HEK293 (cell line): ENCODE measurements around the gene ATAD2B.

Source experiments
- BCL6B ChIP-seq: fragments of 450-650 bp; formaldehyde crosslinking; IDR thresholded peaks from 2 replicates; pipeline ENCODE4 v1.5.1; 2017; ENCODE audit warnings: missing biosample characterization, missing genetic modification characterization
- SETDB1 ChIP-seq: IDR thresholded peaks from one replicate; pipeline ENCODE4 v1.6.1; 2017; ENCODE audit warnings: mild to moderate bottlenecking, low read length, moderate library complexity, mixed read lengths; ENCODE audit not compliant: insufficient read length
- SP7 ChIP-seq: fragments of 450-650 bp; formaldehyde crosslinking; IDR thresholded peaks from 2 replicates; pipeline ENCODE4 v1.5.1; 2016; ENCODE audit warnings: missing biosample characterization, missing genetic modification characterization
- TCF7L2 ChIP-seq: IDR thresholded peaks from 2 replicates; pipeline ENCODE4 v1.6.1; 2011; ENCODE audit warnings: low read depth, mild to moderate bottlenecking, inconsistent platforms, low read length, moderate library complexity, borderline replicate concordance
- ZNF121 ChIP-seq: fragments of 450-650 bp; formaldehyde crosslinking; IDR thresholded peaks from 2 replicates; pipeline ENCODE4 v1.5.1; 2016; ENCODE audit warnings: missing biosample characterization, missing genetic modification characterization
- ZNF146 ChIP-seq: fragments of 450-650 bp; formaldehyde crosslinking; IDR thresholded peaks from 2 replicates; pipeline ENCODE4 v1.5.1; 2016; ENCODE audit warnings: missing biosample characterization, missing genetic modification characterization
- ZNF19 ChIP-seq: fragments of 450-650 bp; formaldehyde crosslinking; IDR thresholded peaks from 2 replicates; pipeline ENCODE4; 2016; ENCODE audit warnings: missing biosample characterization, missing genetic modification characterization, low read depth
- ZNF274 ChIP-seq, 2 experiments: fragments of 200-500 bp in 1 of 2; fragments of 450-650 bp in 1 of 2; sonication (Bioruptor generic) in 1 of 2; formaldehyde crosslinking in 1 of 2; IDR thresholded peaks; 2 replicates each; pipeline versions ENCODE4 v1.5.1 to v1.6.1; 2014 to 2016; ENCODE audit warnings: borderline replicate concordance in 1 of 2, inconsistent platforms in 1 of 2, low read length in 1 of 2, missing biosample characterization in 1 of 2, missing genetic modification characterization in 1 of 2
- ZNF350 ChIP-seq: fragments of 450-650 bp; formaldehyde crosslinking; IDR thresholded peaks from 2 replicates; pipeline ENCODE4 v1.5.0; 2017; ENCODE audit warnings: missing biosample characterization, mild to moderate bottlenecking, missing genetic modification characterization
- TF ChIP-seq, protein P1 (sequence below): fragments of 450-650 bp; formaldehyde crosslinking; IDR thresholded peaks from 2 replicates; pipeline ENCODE4 v1.5.1; 2016; ENCODE audit warnings: missing biosample characterization, missing genetic modification characterization
- TF ChIP-seq, protein P2 (sequence below): fragments of 450-650 bp; formaldehyde crosslinking; IDR thresholded peaks from 2 replicates; pipeline ENCODE4 v1.5.1; 2017; ENCODE audit warnings: missing biosample characterization, missing genetic modification characterization

DNA sequence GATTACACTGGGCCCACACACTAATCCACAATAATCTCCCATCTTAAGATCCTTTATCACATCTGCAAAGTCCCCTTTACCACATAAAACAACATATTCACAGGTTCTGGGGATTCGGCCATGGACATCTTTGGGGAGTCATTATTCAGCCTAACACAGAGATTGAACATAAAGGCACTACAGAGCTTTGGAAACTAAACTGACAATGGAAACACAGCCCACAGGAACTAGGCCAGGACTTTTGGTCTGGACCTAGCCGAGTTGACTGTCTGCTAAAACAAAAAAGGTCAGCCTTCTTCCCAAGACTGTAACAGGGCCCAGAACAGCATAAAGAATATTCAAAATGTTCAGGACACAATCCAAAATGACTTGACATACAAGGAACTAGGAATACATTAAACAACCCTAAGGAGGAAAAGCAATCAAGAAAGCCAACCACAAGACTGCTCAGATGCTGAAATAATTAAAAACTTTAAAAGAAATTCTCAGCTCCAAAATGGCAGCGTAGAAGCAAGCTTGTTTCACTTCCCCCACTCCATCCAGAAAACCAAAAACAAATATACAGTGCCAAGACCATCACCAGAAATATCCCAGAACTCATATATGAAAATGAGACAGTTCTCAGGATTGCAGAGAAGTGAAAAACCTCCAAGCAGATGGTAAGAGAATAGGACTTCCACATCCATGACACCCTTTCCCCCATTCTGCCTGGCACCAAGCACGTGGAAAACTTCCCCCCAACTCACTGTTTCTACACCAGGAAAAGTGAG, 207.8 kb downstream of the ATAD2B start:
- TF ChIP-seq ZNF121 (tag by site-specific recombination) = no peak
- TF ChIP-seq, protein P1, sequence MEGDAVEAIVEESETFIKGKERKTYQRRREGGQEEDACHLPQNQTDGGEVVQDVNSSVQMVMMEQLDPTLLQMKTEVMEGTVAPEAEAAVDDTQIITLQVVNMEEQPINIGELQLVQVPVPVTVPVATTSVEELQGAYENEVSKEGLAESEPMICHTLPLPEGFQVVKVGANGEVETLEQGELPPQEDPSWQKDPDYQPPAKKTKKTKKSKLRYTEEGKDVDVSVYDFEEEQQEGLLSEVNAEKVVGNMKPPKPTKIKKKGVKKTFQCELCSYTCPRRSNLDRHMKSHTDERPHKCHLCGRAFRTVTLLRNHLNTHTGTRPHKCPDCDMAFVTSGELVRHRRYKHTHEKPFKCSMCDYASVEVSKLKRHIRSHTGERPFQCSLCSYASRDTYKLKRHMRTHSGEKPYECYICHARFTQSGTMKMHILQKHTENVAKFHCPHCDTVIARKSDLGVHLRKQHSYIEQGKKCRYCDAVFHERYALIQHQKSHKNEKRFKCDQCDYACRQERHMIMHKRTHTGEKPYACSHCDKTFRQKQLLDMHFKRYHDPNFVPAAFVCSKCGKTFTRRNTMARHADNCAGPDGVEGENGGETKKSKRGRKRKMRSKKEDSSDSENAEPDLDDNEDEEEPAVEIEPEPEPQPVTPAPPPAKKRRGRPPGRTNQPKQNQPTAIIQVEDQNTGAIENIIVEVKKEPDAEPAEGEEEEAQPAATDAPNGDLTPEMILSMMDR (tag by site-specific recombination) = no peak
- TF ChIP-seq, protein P2, sequence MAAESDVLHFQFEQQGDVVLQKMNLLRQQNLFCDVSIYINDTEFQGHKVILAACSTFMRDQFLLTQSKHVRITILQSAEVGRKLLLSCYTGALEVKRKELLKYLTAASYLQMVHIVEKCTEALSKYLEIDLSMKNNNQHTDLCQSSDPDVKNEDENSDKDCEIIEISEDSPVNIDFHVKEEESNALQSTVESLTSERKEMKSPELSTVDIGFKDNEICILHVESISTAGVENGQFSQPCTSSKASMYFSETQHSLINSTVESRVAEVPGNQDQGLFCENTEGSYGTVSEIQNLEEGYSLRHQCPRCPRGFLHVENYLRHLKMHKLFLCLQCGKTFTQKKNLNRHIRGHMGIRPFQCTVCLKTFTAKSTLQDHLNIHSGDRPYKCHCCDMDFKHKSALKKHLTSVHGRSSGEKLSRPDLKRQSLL (tag by site-specific recombination) = no peak
- no peak for TF ChIP-seq SETDB1
- no peak for TF ChIP-seq ZNF146 (tag by site-specific recombination)
- TF ChIP-seq SP7 (tag by site-specific recombination) = no peak
- TF ChIP-seq BCL6B = no peak
- no peak for TF ChIP-seq ZNF274 (IDR thresholded peaks at IDR 0.05; ENCODE audit: low read length)
- no peak for TF ChIP-seq ZNF274 (tag by site-specific recombination; IDR thresholded peaks at IDR 0.05; ENCODE audit: borderline replicate concordance)
- TF ChIP-seq ZNF19 = no peak
- TF ChIP-seq ZNF350 (tag by site-specific recombination) = no peak
- no peak for TF ChIP-seq TCF7L2
